GM03348 (cell line): ENCODE data around the gene COL2A1.

Experiments
- DNase-seq: peaks from one replicate; pipeline ENCODE4 v3.0.0; 2012; ENCODE audit warnings: low spot score

The COL2A1 gene

DNA sequence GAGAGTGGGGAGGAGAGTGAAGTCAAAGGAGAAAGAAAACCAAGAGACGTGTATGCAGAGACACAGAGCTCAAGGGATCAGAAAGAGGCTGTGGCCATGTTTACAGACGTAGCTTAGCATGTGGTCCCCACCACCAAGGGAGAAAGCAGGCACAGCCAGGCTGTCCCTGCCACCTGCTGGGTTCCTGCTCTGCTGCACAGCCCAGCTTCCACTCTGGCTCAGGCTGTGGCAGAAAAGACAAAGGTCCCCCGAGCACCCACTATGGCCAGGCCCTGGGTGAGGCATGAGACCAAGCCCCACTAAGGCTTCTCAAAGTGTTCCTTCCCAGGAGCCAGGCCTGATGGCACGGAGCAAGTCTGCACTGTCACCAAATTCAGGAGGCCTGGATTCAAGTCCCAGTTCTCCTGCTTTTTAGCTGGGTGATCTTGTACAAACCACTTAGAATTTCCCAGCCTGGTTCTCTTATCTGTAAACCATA lies 25.9 kb upstream of the COL2A1 start:
- no peak for DNase-seq

DNA sequence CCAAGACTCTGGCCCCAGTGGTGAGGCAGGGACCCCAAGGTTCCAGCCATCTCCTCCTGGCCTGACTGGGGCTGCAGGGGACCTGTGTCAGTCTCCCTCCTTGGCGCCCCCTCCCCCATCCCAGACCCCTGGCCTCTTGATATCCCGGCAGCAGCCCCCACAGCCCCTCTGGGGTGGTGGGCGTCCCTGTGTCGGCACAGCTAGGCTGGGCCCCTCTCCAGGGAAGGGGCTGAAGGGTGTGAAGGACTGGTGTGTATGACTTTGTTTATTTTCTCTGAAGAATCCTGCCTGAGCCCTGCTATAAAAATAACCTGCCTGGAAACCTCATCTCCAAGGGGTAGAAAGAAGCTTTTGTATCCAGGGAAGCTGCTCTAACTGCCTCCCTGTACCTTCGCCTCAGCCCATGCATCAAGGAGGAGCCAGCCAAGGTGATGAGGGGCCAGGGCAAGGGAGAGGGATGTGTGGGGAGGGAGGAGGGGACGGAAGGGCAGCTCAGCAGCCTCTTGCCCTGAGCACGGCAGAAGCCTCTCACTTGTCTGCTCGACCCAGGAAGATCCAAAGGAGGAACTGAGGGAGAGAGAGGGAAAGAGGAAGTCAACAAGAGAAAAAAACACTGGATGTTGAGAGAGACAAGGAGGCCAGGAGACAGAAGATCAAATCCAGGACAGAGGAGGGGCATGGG lies 25.4 kb upstream of the COL2A1 start:
- no peak for DNase-seq

DNA sequence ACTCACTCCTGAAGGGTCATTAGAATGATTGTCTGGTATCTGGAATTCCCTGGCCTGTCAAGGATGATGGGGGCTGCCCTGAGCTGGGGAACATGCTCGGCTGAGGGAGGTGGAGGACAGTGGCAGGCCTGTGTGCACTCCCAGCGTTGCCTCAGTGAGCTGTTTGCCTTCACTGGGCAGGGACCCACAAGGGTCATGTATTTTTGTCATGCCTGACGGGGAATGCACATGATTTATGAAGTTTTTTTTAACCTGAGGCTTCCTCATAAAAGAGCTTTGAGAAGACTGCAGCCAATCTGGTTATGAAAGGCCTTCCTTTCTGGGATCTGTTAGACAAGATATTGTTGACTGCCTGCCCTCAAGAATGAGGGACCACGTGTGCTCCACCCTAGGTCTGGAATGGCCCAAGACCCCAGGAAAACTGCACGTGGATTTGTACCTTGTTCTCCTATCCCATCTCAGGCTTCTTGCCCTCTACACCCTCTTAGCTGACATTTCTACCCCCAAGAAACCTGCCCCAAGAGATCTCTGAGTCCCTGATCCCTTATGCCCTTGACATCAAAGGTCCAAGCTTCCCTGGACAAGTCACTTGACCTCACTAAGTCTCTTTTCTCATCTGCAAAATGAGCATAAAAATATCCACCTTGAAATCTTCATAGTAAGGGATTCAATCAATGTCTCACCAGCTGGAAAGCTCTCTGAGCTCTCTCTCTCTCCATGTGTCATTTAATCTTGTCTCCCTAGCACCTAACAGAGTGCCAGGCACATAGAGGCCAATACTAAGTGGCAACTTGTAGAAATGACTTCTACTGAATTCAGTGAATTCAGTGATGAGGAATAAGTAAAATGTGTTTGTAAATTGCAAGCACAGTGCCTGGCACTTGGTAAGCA lies 24.5 kb upstream of the COL2A1 start:
- DNase-seq, result no peak

DNA sequence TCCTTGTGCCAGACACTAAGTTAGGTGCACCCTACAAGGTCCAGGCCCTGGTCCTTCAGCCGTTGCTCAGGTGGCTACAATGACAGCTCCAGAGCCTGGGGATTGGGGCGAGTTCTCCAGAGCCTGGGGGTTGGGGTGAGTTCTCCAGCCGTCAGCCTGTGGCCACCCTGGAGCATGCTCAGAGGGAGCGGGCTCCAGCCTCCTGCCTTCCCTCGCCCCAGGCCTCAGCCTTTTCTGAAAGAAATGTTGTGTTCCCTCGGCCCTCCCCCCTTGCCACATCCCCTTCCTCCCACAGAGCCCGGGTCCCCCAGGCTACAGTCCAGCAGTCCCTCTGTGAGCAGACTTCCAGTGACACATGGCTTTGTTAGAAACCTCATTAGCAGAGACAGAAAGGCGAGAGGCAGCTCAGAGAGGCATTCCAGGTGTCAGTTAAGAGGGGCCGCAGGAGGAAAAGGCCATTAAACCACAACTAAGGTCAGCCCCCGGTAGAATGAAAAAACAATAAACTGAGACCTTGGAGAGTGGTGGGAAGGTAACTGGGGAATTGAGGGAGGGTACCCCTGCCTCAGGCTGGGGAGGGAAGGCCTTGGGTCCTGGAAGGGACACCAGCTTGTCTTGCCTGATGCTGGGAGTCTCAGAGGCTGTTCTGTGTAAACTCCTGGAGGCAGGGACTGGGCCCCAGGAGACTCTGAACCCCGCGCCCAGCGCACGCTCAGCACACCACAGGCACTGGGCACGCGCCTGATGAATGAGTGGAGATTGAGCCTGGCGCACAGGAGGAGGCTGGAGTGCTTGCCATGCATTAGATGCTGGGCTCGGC lies 23.1 kb upstream of the COL2A1 start:
- DNase-seq, result no peak

DNA sequence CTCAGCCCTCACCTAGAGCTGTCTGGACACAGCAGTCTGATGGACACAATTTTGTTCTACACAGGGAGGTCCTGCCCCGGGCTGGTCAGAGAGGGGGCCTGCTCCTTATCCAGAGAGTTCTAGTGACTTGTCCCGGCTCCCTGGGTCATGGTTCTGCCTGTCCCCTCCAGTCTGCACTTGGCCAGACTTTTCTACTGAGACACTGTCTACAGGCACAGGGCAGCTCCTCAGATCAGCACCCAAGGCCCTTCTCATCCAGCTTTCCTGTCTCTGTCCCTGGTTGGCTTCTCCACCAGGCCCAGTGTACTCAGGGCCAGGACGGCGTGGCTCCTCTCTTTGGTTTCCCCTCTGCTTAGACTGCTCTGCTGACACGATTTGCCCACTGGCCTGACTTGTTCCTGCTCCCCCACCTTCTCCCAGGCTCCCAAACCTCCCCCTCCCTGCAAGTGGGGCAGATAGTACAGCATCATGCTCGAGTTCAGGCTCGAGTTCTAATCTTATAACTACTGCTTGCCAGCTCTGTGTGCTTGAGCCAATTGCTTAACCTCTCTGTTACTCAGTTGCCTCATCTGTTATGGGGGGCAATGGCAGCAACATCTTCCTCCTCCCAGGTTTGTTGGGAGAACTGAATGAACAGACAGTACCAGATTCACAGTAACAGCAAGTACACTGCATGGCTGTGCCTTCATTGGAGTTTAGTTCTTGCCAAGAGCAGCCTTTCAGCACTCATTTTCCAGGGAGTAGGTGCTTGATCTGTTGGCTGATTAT lies 22.0 kb upstream of the COL2A1 start:
- DNase-seq, result no peak

DNA sequence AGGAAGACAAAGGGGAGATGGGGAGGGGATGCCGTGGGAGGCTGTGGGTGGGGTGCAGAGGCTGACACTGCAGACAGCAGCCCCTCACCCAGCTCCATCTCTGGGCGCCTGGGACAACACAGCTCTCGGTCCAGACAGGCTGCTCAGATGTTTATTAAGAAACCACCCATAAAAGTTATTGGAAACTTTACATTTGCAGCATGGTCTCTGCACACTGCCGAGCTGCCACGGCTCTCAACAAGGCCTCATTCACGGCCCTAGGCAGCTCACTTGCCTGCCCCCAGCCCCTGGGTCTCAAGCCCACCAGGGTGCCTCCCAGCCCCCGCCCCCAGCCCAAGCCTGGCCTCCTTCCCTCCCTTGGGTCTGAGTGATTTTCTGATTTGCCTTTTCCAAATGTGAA lies 21.0 kb upstream of the COL2A1 start:
- DNase-seq, result no peak

DNA sequence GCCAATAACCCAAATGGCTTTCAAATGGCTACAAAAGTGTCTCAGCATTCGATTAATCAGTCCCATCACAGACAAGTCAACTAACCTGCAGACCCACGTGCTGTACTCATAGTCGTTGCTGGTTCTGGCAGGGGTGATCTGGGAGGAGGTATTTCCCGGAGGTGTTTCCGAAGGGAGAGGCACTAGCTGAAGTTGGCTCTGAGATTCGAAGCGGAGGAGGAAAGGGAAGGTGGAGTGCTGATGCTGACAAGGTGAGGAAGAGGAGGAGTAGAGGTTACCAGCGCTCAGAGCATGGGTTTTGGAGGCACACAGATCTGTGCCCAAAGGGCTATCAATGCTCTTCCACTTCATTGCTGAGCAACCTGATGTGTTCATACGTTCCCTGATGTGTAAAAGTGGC lies 20.5 kb upstream of the COL2A1 start:
- DNase-seq, result no peak

DNA sequence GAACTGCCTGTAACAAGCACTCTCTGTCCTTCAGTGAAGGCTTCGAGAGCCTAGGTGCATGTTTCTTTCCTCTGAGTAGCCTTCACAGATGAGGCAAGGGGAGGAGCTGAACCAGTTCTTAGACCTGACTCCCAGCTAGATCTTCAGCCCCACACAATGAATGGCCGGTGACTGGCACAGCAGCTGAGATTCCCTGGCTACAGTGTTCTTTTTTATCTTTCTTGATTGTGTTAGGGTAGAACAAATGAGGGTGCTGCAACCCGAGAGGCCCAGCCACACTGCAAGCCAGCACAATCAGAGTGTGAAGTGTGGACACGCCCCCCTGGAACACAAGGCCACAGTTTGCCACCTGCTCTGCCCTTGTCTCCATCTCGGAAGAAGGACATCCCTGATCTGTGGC lies 19.1 kb upstream of the COL2A1 start:
- DNase-seq, result no peak

DNA sequence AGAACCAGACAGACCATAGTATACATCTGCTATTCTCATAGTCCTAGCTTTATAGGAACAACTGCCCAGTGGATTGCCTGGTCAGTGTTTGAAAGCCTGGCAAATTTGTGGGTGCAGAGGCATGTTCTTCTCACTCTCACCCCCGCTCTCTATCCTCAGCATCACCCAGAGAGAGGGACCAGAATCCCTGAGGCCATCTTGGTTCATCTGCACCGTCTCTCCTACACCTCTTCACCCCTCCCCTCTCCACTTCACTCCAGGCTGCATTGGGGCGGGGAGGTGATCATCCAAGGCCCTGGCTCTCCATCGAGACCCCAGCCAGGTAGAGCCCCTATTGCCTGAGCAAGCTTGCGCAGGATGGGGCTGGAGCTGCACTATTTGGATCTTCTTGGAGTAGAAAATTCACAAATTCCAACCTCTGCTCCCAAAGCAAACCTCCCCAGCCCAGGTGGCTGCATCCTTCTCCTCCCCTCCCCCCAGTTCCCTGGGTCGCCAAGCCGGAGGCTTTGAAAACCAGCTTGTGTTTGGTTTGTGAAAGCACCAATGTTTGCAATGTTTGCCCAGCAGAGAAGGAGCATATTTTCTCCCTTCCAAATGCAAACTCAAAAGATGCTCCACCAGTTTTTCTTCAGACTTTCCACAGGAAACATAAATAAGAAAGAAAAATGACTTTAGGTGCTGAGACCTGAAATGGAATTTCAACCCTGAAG lies 18.6 kb upstream of the COL2A1 start:
- DNase-seq, result no peak

DNA sequence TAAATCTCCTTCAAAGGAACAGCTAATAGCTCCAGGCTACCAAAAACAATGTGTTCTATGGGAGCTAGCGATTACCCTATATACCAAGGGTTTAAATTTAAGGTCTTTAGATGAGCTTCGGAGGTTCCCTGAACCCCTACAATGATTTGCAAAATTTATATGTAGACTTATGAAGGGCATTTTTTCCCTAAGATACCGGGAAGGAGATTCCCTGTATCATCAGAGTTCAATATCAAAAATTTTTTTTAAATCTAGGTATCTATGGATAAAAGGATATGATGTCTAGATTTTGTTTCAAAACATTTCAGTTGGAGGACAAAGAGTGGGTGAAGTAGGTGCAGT lies 17.9 kb upstream of the COL2A1 start:
- DNase-seq, result no peak

DNA sequence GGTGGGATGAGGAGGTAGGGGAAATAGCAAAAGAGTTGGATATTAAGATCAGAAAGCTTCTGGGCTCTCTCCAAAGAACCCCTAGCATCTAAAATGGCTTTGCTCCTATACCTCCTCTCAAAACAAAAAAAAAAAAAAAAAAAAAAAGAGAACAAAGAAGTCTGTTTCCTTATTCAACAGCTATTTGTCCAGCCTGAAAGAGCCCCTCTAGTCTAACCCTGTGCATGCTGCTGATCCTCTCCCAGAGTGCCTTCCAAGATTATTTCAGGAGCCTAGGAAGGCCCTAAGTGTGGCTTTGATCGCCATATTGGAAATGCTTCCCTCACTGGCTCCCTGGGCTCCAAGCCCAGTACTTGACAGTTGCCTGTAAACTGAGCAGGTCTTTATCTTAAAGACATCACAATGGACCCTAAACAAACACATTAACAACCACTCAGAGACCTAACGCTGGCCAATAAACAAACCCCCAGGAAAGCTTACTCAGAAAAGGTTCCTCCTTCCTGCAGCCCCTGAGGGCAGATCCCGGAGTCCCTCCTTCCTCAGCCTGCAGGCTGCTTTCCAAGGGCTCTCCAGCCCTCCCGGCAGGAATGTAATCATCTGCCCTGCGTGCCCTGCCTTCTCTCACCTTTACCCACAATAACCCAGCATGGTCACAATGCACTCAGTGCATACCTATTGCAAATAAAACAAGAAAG lies 17.4 kb upstream of the COL2A1 start:
- no peak for DNase-seq

DNA sequence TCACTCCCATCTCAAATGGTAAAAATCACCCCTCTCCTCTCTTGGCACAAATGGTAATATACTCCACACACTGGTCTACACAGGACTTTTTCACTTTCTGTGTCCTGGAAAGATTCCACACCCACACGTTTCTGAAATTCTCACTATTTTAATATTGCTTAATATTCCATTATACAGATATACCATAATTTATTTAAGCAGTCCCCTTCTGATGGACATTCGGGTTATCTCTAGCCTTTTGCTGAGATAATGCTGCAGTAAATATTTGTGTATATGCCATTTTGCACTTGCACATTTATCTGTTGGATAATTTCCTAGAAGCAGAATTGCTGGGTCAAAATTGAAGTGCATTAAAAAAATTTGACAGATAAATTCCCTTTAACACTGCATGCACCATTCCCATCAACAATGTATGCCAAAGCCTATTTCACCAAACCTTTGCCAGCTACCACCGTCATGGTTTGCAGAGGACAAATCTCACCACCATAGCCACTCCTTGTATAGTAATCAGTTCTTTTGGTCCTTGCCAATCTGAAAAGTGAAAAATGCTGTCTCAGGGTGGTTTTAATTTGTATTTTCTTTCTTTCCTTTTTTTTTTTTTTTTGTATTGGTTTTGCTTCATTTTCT lies 15.5 kb upstream of the COL2A1 start:
- no peak for DNase-seq

DNA sequence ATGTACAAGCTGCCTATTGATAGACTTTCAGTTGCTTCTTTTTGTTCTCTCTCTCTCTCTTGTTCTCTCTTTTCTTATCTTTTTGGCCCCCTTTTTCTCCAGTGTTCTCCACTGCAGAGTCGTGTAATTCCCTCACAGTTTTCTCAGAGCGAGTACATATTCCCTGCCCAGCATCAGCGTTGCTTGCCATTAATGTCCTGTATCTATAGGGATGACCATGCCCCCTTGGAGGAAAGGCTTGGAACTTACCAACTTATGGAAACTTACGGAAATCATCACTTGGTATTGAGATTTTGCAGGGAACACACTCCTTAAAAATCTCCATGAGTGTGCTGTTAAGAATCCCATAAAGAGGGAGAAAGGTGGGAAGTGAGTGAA lies 14.3 kb upstream of the COL2A1 start:
- no peak for DNase-seq

DNA sequence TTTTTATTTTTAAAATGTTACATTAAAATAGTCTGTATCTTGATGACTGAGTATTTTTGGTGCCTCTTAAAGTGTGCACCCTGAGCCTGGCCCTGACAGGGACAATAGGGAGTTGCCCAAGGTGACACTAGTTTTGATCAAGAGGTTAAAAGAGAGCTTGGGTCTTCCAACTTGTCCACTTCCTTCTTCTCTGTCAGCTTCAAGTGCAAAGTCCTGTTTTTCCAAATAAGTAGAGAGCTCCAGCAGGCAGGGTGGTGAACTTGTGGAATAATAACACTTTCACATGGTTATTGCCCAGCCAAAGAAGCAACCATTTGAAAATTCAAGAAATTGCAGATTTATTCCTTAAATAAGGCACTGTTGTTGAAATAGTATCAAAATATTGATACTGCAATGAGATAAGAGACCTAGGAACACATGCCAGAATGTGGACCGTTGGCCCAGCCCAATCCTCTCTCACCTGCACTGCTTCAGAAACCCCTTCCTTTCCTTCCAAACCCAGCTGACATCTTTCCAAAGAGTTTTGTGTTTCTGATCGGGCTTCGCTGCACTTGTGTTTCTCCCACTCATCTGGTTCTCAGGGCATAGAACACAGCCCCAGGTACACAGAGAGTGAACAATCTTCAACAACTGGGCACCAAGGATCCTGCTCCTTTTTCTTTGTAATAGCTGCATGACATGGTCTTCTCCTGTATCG lies 13.8 kb upstream of the COL2A1 start:
- DNase-seq, result no peak

DNA sequence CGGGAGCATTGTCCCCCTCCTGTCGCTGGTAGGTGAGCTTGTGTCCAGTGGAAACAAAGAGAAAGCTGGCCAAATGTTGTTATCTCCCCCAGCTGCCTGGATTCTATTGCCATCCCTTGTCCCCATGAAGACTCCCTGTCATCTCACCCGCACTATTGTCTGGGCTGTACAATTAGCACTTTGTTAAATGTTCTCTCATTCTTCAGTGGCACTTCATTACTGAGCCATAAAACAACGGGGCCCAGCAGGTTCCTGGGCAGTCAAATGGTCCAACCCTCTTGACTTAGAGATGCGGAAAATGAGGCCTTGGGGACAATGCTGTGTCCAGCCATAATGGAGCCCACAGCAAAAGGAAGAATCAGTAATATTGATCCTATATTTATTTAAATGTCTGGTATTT lies 13.2 kb upstream of the COL2A1 start:
- no peak for DNase-seq

DNA sequence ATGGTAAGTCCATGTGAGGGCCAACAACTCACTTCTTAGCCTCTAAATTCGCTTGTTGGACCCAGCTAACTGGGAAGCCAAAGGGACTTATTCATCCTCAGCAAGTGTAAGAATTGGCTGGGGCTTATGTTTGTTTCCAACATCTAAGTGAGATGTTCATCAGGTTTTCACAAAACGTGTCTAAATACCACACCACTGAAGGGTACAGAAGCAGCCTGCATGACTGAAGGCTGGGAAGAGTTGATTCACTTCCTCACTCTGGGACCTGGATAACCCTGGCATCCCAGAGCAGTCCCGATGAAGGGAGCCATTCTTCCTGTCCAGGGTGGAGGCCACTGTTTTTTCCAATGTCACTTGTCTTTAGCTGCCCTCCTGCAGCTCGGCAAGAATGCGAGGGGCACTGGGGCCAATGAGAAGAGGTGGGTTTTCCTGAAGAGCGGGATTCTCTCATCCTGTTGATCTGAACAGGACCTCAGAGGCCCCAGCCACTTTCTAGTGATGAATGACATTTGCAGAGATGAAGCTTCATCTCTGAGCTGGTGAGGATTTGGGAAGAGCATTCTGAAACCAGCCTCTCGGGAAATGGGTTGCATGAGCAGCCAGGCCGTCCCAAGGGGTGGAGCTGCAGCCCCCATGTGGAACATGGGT lies 12.2 kb upstream of the COL2A1 start:
- DNase-seq, result no peak

DNA sequence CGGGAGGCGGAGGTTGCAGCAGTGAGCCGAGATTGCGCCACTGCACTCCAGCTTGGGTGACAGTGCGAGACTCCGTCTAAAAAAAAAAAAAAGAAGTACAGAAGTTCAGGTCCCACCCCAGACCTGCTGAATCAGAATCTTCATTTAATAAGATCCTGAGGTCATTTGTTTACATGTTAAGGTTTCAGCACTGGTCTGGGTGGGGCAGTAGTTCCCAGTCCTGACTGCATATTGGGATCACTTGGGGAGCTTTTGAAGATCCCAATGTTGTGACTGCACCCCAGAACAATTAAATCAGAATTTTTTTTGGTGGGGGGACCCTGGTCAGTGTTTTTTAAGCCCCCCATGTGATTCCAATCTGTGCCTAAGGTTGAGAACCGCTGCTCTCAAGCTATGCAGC lies 11.7 kb upstream of the COL2A1 start:
- no peak for DNase-seq

DNA sequence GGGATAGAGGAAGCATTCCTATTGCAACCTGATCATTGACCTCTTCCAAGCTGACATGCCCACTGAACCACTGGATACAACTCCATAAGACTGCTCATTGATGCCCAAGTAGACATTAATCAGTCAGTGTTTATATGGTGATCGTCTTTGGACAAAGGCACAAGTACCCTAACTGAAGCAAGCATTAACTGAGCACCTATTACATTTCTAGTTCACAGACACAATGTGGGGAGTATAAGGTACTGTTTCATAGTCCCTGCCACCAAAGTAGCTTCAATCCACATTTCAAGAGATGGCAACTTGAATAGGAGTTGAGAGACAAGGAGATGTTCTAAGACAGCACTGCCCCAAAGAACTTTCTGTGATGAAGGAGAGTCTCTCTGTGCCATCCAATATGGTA lies 10.9 kb upstream of the COL2A1 start:
- DNase-seq, result no peak

DNA sequence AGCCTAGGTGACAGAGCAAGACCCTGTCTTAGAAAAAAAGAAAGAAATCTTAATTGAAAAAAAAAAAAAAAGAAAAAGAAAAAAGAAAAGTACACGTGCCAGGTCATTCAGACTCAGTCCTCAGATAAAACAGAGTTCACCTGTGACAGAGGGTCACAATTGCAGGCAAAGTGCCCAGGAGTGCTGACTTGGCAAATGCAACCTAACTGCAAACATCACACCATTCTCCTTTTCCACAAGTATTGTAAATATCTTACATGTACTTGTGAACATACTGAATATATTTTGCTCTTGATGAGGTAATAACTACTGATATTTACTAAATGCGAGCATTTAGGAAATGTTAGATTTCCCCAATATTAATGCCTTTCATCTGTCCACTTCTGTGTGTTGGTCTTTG lies 9.0 kb upstream of the COL2A1 start:
- no peak for DNase-seq
